Activated CD4-positive, alpha-beta T cell treated with anti-CD3 and anti-CD28 coated beads, Interleukin-2, amount 50 U/mL, for 48 hours (primary cell): Measurements from ENCODE around the gene ZDHHC18.
"Not testable (repeated sequence)": the region's sequence is repeated elsewhere in the genome, so short reads cannot be mapped to it uniquely, and the experiment has no call there.

ENCODE experiments used
- DNase-seq, 2 experiments: peaks; one replicate each; pipeline ENCODE4 v3.0.0-alpha.2; 2020

The ZDHHC18 gene

DNA sequence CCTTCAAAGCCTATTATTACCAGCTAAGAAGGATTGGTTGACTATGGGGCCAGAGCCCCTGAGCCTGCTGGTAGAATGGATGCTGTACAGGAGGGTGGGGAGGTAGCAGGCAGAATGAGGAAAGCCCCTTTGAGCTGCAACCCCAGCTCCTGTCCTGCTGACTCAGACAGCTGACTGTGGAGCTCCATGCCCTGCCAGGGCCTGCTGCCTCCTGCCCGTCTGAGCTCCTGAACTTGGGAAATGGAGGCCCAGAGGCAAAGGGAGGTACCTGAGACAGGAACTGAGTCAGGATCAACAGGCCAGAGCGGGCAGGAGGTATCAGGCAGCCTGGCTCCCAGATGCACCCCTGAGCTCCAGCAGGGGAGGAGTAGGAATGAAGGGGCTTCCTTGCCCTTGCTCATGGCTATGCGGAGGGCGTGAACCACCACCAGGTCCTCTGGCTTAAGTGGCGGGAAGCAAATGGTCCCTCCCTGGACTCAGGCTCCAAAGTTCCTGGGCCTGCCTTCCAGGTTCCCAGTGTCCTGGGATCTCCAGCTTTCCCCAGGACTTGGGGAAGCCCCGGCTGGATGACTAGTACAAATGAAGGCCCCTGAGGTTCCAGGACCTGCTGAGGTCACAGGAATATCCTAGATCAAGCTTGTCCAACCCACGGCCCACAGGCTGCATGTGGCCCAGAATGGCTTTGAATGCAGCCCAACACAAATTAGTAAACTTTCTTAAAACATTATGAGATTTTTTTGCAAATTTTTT lies 32.6 kb downstream of the ZDHHC18 start:
- no peak for DNase-seq

DNA sequence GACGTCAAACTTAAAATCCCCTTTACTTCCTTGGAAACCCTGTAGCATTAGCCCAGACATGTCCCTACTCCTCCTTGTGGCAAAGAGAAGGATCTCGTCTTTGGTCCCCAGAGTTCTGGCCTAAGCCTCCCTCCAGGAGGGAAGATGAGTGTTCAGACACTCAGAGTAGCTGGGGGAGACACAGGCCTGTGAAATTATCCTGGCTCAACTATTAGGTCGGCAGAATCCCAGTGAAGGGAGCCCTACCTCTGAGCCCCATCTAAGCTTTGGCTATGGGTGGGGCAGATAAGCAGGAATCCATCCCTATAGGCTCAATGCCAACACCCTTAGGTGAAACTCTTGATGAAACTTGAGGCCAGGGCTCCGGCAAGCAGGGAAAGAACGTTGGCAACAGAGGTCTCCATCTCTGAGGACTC lies 34.8 kb downstream of the ZDHHC18 start:
- DNase-seq, result no peak

DNA sequence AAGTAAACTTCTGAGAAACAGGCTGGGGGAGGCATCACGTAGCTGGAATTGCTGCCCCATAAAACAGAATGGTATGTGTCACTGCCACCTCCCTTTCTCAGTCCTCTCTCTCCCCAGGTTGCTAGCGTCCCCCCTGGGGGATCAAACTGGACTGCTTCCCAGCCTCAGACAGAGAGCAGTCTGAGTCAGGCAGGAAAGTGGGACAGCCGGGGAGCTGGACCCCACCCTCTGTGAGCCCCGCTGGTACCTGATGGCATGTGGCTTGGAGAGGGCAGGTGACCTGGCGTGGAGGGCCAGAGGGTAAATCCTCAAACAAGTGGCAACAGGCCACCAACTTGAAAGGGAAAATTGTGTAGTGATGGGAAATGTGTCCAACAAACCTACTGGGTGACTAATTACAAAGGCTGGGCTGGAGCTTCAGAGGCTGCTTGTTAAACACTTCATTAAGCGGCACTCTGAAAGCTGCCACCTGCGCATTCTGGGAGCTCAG lies 35.4 kb downstream of the ZDHHC18 start:
- DNase-seq, result no peak

DNA sequence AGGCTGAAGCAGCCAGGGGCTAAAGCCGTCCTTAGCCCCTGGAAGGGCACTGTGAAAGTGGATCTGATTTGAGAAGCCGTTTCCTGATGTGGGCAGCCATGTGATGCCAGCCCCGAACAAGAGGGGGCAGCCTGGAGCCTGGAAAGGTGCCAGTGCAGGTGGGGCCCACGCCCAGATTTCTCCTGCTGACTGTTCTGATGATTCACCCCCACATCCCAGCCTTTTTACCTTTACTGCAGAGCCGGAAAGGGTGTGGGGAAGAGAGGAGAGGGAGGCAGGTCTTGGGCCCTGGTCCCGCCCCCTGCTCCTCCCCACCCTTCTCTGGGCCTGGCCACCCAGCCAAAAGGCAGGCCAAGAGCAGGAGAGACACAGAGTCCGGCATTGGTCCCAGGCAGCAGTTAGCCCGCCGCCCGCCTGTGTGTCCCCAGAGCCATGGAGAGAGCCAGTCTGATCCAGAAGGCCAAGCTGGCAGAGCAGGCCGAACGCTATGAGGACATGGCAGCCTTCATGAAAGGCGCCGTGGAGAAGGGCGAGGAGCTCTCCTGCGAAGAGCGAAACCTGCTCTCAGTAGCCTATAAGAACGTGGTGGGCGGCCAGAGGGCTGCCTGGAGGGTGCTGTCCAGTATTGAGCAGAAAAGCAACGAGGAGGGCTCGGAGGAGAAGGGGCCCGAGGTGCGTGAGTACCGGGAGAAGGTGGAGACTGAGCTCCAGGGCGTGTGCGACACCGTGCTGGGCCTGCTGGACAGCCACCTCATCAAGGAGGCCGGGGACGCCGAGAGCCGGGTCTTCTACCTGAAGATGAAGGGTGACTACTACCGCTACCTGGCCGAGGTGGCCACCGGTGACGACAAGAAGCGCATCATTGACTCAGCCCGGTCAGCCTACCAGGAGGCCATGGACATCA lies 36.5 kb downstream of the ZDHHC18 start, which contains the start of gene SFN:
Gene SFN, plus strand, starts transcription at position 369 of the 904 bp plus-strand sequence. Its CDS starts 64 bp downstream, at position 433.
- peak; percentile 74 to 78 for DNase-seq

DNA sequence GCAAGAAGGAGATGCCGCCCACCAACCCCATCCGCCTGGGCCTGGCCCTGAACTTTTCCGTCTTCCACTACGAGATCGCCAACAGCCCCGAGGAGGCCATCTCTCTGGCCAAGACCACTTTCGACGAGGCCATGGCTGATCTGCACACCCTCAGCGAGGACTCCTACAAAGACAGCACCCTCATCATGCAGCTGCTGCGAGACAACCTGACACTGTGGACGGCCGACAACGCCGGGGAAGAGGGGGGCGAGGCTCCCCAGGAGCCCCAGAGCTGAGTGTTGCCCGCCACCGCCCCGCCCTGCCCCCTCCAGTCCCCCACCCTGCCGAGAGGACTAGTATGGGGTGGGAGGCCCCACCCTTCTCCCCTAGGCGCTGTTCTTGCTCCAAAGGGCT lies 37.2 kb downstream of the ZDHHC18 start:
- DNase-seq, result no peak

DNA sequence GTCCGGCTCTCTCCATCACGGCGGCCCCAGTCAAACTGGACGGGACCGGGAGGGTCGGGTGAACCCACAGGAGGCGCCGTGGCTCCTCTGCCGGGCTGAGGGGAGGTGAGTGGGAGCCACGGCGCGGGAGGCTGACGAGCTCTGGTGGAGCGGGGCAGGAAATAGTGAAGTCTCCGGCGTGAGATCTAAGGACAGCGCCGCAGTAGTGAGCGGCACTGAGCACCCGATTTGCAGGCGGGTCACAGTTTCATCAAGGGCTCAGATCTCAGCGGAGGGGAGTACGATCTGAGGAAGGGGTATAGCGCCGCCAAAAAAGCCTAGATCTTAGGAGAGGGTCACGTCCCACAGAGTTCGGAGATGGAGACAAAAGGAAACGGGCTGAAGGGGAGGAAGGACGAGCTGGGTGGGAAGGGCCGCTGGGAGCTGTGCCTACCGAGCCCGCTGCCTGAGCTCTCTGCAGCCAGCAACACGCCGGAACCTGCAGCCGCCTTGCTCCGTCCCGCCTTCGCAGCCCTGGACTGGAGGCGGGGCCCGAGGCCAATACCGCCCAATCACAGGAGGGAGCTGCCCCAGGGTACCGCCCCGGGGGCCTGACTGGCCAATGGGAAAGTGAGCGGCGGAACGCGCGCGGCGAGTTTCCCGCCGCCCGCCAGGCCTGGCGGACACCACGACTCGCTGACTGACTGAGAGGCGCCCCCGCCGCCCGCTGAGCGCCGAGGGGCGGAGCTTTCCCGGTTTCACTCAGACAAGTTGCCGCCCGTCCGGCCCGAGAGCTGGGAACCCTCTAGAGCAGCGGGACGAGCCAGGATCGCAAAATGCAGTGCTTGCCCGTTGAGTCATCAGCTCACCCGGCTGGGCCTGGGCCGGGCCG lies 38.4 kb downstream of the ZDHHC18 start:
- DNase-seq, result peak; percentile 94 to 97

DNA sequence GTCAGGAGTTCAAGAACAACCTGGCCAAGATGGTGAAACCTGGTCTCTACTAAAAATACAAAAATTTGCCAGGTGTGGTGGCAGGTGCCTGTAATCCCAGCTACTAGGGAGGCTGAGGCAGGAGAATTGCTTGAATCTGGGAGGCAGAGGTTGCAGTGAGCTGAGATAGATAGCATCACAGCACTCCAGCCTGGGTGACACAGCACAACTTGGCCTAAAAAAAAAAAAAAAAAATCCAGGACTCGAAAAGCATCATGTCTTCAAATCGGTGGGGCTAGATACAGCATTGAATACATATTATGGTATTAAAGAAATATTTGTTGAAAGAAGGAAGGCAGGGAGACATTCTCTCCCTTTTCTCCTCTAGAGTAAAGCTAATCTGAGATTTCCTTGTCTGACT lies 46.6 kb downstream of the ZDHHC18 start:
- DNase-seq, result not testable (repeated sequence)

DNA sequence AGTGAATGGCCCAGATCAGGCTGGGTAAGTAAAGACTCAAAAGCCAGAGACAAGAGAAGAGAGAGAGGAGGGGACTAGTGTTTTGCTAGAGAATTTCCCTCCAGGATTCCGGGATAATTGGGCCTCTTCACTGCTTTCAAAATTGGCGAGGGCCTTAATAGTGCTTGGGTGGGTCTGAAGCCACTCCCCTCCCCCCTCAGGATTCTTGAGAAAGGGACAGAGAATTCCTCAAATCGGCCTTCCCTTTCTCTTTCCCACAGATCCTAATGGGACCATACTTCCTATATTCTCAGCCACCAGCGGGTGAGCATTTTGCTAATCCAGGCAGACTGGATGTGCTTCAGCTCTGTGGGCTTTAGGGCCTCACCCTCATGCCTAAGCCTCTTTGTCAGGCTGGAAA lies 48.4 kb downstream of the ZDHHC18 start:
- DNase-seq, result no peak

DNA sequence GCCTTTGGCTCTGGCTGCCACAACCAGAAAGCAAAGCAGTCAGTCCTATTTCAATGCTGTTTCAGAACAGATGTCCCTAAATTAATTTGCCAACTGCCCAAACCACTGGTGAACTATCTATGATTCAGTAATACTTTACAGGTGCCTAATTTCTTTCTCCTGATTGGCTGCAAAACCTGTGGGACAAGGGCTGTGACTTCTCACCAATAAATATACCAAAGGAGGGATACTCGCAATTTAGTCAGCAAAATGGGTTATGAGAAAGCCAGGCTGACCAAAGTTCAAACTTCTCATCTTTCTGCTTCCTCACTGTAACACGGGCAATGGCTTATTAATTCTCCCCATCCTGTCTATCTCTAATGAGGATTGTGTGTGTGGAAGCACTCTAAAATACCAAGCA lies 50.8 kb downstream of the ZDHHC18 start:
- no peak for DNase-seq

DNA sequence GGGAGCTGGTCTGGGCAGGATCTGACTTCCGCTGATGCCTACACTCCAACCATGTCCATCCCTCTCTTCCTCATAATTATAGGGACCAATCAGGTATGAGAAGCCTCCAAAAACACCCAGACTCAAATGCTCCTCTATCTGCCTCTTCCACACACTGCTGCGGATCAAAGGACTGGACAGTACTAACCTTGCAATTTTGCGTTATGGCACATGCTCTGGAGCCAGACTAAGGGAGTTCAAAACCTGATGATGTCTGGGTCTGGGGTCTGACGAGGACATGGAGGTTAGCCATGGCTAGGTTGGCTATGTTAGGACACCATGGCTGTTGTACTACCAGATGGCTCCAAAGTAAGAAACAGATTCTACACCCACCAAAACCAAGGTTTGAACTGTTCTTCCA lies 53.3 kb downstream of the ZDHHC18 start:
- DNase-seq, result no peak

DNA sequence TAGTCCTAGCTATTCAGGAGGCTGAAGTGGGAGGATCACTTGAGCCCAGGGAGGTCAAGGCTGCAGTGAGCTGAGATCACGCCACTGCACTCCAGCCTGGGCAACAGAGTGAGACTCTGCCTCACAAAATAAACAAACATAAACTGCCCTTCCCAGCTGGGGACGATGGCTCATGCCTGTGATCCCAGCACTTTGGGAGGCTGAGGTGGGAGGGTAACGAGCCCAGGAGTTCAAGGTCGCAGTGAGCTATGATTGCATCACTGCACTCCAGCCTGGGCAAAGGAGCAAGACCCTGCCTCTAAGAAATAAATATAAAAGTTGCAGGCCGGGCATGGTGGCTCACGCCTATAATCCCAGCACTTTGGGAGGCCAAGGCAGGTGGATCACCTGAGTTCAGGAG lies 55.1 kb downstream of the ZDHHC18 start:
- DNase-seq, result not testable (repeated sequence)

DNA sequence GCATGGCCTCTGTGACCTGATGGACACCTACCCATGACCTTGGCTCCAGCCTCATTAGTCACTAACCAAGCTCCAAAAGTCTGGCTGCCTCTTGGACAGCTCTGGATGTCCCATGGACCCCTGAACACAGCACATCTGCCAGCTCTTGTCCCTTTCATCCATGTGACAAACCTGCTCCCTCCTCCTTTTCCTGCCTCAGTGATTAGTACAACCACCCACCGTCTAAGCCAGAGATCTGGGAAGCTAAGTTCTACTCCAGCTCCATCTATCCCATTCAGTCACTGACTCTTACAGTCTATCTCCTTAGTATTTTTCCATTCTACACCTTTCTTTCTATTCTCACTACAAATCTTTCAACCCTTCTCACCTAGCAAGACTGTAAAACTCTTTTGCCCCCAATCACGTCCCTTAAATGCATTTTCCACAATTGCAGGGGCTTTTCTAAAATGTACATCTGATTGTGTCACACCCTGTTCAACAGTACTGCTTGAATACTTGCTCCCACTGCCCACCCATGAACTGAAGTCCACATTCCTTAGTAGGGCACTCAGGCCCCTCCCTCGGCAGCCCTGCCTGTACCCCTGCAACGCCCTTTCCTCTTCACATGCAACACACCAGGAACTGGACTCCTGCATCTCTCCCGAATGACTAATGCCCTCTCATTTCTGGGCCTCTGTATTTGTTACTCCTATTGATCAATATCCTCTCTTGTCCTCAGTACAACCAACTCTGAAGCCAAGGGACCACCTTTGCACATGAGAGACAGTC lies 56.4 kb downstream of the ZDHHC18 start:
- no peak for DNase-seq

DNA sequence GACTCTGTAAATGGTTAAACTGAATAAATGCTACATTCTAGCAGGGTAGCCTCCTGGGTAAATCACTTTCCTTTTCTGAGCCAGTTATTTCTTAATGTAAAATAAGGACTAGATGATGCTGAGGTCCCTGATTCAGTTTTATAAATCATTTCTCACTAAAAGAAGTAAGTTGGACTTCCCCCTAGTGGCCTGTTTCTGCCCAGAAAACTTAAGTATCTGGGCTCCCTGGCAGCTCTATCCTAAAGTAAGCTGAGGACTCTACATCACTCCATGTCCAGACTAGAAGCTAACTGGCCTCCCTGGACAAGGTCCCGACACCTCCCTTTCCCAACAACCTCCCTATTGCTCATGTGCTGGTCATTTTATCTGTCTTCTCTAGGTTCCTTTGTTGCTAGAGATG lies 60.6 kb downstream of the ZDHHC18 start:
- DNase-seq, result no peak

DNA sequence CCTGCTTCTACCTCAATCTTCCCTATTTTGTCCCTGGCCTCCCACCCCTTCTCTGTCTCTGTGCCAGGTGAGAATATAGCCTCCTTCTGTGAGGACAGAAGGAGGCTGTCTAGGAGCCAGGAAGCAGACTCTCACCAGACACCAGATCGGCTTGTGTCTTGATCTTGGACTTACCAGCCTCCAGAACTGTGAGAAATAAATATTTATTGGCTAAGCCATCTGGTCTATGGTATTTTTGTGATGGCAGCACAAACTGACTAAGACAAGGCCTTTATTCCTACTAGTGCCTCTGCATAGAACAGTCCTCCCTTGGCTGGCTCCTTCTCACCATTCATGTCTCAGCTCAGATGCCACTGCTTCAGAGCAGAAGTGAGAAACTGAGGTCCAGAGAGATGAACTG lies 61.7 kb downstream of the ZDHHC18 start:
- DNase-seq, result no peak

DNA sequence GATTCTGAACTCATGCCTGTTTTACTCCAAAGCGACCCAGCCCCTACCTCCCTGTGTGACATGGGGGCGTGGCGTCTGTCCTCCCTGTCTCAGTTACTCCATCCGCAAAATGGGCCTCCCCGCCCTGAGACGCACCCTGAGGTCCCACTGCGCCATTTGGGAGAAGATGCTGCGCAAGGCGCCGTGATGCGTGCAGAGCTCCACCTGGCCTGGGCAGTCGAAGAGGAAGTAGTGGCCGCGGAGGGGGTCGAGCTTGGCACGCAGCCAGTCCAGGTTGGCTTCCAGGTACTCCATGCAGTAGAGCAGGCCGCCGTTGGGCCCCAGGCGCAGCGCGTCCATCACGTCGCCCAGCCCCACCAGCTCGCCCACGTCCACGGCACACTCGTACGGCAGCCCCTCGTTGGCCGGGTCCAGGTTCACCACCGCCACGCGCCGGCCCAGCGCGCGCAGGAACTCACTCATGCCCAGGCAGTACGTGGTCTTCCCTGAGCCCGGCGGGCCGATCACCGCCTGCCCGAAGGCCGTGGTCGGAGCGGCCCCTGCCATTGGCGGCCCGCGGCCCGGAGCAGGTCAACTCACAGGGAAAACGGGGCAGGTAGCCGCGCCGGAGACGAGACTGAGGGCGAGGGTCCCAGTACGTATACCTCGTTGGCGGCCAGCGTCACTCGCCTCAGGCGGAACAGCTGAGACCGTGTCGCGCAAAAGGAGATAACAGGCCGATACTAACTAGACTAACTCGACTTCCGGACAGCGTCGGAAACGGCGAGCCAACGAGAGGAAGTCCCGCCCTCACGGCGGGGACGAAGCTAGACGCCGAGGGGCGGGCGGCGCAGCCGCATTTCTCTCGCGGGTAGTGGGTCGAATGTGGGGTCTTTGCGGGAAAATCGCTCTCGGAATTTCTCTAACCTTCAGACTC lies 63.3 kb downstream of the ZDHHC18 start, which contains the start of gene GPN2:
Gene GPN2, minus strand, starts transcription at position 733 of the 916 bp plus-strand sequence. Its CDS starts 187 bp downstream, at position 546.
- peak; percentile 77 to 83 for DNase-seq

DNA sequence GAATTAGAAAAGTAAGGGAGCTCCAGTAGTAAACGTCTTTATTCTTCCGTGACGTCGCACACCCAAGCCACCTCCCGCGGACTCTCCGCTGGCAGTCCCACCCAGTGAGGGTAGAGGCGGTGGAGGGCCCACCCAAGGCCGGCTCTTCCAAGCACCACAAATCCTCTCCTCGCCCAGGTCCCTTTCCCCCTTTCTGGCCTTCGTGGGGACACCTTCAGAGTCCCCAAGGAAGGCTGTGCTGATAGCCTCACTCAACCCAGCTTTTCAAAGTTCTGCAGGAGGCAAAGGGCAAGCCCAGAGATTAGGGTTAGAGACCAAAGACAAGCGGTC lies 63.9 kb downstream of the ZDHHC18 start:
- DNase-seq, result no peak

DNA sequence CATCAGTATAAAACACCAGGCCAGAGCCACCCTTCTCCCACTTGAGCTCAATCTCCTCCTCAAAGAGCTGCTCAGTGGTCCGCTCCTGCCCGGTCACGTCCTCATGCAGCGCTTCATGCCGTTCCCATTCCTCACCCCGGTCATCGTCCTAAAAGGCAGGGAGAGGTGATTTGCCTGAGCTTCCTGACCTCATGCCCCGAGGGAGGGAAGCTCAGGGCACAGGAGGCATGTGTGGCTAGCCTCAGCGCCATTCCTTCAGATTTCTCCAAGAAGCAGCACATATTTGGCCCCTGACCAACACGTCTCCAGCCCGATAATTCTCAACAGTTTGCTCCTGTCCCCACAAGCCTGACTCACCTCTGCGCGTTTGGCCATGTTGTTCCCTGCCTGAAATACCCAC lies 67.8 kb downstream of the ZDHHC18 start:
- no peak for DNase-seq

DNA sequence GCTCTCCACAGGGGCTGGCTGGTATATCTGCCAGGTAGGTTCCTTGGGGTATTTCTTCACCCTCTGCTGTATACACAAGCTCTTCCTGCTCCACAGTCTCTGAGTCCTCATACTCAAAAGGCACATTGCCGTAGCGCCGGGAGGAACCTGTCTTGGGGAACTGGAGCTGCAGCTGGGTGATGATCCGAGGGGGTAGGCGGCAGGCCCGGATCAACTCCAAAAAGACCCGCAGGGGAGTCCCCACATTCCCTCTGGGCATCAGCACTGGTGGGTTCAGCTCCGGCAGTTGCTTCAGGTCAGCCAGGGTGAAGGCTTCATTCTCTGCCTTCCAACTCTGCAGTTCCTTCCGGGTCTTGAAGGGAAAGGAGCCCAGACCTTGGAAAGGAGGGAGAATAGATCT lies 70.9 kb downstream of the ZDHHC18 start:
- DNase-seq, result no peak

DNA sequence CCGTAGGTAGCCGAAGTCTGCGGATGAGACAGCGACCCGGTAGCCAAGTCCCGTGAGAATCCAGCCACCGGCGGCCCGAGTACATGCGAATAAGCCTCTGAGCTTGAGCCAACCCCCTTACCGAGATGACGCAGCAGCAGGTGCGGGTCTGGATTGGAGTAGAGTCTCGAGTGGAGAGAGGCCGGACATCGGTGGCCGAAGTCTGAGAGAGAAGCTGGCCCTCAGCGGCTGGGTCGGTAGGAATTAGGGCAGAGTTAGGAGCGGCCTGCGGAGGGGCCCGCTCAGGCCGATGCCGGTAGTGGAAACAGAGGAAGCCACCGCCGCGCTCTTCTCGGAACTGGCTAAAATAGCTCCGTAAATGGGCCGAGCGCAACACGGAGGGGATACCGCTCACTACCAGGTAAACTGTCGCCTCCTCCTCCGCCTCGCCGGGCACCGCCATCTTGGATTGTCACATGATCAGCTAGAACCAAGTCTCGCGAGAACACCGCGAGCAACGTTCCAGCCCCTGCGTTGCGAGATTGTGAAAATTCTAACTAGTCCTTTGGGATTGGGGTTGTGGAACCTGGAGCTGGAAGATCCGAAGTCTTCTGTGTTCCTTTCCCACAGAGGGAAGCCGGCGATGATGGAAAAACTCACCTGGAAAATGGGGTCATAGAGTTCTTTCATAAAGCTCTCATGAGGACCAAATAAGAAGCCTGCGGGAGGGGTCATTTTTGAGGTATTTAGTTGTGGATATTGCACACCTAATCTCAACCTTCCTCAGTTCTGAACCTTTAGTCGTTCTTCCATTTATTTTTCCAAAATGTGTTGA lies 73.7 kb downstream of the ZDHHC18 start, which contains the start of gene GPATCH3:
Gene GPATCH3, minus strand, starts transcription at position 467 of the 814 bp plus-strand sequence. Its CDS starts 25 bp downstream, at position 442.
- DNase-seq, result peak; percentile 88 to 91
